NCI-H345 (cell line): ENCODE measurements around the gene PTPRN2.

ENCODE experiments used
- DNase-seq: peaks from one replicate; lab custom pipeline; 2025; lab: John Stamatoyannopoulos, UW

Gene PTPRN2

DNA sequence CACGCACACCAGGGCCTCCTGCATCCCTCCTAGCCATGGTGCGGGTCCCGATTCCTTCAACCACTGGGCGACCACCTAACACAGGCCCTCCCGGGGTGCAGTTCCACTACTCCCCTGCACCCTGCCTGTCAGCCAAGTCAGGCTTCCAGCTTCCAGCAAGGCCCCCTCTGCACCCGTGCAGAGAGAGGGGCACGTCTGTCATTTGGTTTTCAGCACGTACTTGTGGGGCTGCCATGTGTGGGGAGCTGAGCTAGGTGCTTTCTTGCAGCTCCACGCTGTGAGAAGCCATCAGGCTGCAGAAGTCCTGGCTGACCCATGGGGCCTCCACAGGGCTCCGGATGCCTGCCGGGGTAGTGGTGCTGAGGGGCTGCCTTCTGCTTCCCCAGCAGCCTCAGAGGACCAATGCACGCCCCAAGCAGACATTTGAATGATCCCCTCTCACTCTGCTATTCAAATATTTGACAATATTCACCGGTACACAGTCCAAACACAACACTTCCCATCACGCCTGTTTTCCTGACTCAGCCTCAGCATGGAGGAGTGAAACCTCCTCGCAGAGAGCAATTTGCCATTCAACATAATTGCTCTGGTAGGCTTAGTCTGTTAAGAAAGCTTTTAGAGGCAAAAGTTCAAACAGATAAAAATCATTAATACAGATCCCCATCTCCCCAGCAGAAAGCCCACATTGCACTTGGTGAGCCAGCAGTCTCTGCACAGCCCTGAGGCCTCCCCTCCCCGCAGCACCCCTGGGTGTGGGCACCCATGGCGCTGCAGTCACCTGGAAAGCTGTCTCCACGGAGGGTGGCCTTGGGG, 449.9 kb downstream of the PTPRN2 start:
- DNase-seq: no peak

DNA sequence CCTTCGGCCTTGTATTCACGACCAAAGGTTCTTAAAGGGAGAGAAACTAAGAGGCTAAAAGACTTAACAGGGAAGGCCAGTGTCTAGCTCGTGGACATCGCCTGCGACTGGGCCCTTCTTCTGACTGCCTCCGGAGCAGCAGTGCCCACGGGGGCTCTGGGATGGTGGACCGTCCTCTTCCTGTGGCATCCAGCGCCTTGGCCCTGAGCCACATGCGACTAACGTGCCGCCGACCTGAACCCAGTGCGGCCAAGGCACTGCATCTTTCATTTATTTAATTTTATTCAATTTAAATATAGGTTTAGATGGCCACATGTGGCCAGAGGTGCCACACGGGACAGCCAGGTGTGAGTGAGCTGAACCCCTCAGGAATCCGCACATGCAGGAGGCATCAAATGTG, 451.7 kb downstream of the PTPRN2 start:
- DNase-seq: no peak

DNA sequence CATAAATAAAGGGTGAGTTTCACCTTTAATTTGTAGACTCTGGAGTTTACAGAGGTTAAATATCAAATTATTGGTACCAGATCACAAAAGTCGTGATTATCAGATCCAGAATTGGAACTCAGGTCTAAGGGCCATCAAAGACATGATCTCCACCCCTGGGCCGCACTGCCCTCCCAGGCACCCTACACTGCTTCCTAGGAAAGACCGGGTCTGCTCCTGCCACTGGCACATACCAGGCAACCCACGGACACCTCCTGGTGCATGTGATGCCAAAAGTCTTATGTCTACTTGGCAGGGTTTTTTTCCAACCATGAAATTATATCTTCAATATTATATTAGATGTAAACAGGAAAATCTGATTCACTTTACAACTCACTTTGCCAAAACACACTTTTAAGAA, 452.8 kb downstream of the PTPRN2 start:
- no peak for DNase-seq

DNA sequence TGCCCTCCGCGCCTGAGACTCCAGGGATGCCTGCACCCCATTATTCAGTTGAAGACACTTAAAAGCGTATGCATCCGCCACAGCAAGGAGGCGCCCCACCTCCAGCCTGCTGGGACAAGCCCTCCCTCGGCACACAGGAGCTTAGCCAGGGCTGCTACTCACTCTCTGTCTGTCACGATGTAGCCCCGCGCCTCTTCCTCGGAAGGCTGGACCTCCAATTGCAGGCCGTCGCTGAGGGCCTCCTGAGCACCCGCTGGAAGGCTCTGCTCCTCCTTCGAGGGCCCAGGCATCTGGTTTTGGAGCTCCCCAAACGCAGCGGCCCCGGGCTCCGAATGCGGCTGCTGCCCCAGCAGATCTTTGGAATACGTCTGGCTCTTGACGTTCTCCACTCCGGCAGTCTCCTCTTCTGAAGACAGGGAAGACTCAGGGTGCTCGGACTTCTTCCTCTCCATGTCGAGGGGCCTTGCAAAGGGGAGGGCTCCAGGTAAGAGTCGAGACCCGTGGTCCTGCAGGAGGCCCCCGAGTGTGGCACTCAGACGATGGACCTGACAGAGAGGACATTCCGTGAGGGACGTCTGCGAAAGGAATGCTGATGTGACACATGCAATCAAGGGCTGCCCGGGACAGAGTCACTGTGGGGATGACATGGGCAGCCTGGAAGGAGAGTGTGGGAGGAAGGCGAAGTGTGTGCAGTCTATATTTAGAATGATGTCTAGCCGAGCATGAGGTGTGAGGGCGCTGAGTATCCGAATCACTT, 453.9 kb downstream of the PTPRN2 start:
- DNase-seq: no peak

- no peak for DNase-seq
Observed at GRCh38 chr7:158133057-158133456, 454.6 kb downstream of the PTPRN2 start.

- no peak for DNase-seq
Observed at GRCh38 chr7:158130023-158130409, 457.6 kb downstream of the PTPRN2 start.

DNA sequence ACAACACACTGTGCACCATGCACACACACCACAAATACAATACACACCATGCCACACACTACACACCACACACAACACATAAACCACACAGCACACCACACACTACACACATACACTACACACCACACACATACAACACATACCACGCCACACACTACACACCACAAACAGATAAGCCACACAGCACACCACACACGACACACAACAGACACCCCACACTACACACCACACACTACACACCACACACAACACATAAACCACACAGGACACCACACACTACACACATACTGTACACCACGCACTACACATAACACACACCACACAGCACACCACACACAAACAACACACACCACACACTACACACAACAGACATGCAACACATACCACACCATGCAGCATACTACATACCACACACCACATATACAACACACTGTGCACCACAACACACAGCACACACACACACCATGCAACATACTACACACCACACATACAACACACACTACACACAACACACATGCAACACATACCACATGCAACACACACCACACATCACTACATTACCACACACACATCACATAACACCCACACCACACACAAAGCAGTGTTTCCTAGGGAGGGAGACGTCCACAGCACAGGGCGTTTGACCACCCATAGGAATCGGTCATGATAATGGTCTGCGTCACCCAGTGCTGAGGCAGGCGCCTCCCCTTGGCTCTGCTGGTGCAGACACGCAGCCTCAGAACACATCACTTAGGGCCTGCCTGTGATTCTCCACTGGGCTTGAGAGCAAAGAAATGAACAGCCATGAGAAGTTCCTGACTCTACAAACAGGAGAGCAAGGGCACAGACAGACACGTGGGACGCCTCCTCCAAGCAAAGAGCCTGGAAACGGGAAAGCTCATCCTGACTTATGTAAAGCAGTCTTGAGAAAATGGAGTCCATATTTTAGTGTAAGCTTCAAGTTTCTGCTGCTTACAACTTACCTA, 458.3 kb downstream of the PTPRN2 start:
- DNase-seq: no peak

- DNase-seq: no peak
Observed at GRCh38 chr7:158128572-158128971, 459.1 kb downstream of the PTPRN2 start.

GRCh38 chr7:158127241-158127640, 460.4 kb downstream of the PTPRN2 start:
- DNase-seq: no peak

DNA sequence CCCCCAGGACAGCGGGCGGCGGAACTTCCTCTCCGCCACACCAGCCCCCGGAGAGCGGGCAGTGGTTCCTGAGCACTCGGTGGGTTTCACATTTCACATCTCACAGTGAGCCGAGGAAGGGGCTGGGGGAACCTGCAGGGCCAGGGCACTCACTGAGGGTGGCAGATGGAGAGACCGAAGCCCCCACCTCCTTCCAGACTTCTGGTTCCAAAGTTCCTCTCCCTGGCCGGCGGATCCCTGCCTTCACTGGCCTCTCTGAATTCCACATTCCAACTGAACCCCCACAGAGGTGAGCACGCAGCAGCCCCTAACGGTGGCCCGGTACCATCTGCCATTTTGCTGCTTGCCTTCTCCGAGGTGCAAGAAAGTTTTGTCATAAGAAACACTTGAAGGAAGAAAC, 461.0 kb downstream of the PTPRN2 start:
- no peak for DNase-seq

GRCh38 chr7:158125721-158126120, 461.9 kb downstream of the PTPRN2 start:
- DNase-seq: no peak

DNA sequence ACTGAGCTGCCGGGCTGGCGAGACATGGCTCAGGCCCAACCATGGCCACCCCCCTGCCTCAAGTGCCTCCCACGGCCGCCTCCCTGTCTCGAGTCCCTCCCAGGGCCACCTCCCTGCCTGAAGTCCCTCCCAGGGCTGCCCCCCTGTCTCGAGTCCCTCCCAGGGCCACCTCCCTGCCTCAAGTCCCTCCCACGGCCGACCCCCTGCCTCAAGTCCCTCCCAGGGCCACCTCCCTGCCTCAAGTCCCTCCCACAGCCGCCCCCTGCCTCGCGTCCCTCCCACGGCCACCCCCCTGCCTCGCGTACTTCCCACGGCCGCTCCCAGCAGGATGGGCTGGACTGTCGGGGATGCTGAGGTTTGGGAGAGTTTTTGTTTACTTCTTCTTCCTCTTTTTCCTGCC, 462.5 kb downstream of the PTPRN2 start:
- no peak for DNase-seq

- no peak for DNase-seq
Observed at GRCh38 chr7:158124671-158125079, 462.9 kb downstream of the PTPRN2 start.

DNA sequence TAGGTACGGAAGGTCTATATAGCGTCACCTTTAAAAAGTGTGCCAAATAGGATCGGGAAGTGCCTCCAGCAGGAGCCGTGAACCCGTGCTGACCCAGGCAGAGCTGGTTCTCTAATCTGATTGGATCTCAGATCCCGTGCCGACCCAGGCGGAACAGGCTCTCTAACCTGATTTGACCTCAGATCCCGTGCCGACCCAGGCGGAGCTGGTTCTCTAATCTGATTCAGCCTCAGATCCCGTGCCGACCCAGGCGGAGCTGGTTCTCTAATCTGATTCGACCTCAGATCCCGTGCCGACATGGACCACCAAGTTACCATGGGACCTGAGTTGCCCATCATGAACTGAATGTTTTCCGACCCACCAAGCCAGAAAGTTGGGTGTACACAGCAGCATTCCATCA, 463.9 kb downstream of the PTPRN2 start:
- DNase-seq: no peak

GRCh38 chr7:158123214-158123613, 464.4 kb downstream of the PTPRN2 start:
- no peak for DNase-seq

- DNase-seq: no peak
Observed at GRCh38 chr7:158121441-158122045, 466.1 kb downstream of the PTPRN2 start.

DNA sequence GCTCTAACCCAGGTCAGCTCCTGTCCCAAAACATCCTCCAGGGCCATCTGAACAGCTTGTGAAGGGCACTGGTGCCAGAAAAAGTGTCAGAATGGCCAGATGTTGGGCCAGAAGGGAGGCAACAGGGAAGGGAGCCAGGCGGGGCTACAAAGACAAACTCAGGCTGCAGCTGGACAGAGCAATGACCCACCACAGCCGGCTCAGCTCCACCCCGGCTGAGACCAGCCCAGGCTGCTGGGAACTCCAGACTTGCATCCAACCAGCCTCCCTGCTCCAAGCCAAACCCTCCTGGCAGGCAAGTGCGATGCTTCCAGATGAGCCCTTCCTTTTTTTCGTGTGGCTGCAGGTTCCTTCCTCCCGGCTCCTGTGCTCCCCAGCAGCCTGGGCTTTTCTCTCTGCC, 466.9 kb downstream of the PTPRN2 start:
- DNase-seq: no peak

DNA sequence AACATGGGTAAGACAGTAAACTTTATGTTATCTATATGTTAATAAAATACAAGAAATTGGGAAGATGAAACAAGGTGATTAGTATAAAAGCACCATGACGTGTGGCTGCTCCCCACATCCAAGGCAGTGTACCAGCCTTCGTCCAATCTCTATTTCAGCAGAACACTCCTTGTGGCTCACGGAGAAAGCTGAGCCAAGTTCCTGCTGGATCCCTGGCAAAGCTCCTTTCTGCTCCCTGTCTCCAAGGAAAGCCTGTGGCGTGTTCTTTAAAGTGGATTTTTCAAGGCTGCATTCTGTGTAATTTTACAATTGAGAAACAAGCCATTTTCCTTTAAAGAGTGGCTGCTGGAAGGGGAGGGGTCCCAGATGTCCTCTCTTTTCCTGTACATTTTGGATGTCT, 467.3 kb downstream of the PTPRN2 start:
- no peak for DNase-seq

DNA sequence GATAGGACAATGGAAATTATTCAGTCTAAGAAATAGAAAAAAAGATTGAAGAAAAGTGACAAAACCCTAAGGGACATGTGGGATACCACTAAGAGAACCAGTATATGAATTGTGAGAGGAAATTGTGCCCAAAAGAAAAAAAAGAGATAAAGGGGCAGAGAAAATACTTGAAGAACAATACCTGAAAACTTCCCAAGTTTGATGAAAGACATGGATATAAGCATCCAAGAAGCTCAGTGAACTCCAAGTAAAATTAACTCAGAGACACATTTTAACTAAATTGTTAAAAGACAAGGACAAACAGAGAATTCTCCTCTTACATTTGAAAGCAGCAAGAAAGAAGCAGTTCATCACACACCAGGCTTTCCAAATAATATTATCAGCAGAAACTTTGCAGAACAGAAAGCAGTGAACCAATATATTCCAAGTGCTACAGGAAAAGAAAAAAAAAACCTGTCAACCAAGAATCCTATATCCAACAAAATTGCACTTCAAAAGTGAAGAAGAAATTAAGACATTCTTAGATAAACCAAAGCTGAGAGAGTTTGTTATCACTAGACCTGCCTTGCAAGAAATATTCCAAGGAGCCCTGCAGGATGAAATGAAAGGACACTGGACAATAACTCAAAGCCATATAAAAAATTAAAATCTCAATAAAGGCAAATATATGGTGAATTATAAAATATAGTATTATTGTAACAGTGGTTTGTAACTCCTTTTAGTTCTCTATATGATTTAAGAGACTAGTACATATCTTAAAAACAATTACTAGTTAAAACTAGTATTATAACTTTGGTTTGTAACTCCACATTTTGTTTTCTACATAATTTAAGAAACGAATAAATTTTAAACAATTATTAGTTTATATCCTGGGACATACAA, 470.0 kb downstream of the PTPRN2 start:
- DNase-seq: no peak

GRCh38 chr7:158116235-158116634, 471.4 kb downstream of the PTPRN2 start:
- DNase-seq: no peak
